Neural progenitor cell (in vitro differentiated cells): ENCODE results near the gene FAM120A. TPM values are rescaled to one million over a fixed set of nuclear protein-coding genes. Genes with fewer than 3 reads are reported as not detected.

Experiments used
- DNase-seq: peaks from one replicate; pipeline ENCODE4 v3.0.0-alpha.2; 2016; ENCODE audit warnings: low spot score
- H2AFZ ChIP-seq: fragments of 200-600 bp; sonication (generic); replicated peaks from 2 replicates; pipeline ENCODE4 v1.6.1; 2016; ENCODE audit warnings: antibody characterized with exemption
- H3F3A ChIP-seq: fragments of 200-600 bp; sonication (generic); 2 replicates; pipeline ENCODE4 v1.6.1; 2016; ENCODE audit warnings: antibody characterized with exemption, low read depth
- H3K27ac ChIP-seq: fragments of 200-600 bp; sonication (generic); 2 replicates; pipeline ENCODE4 v1.5.1; 2016; ENCODE audit warnings: mild to moderate bottlenecking
- H3K27me3 ChIP-seq: fragments of 200-600 bp; sonication (generic); 2 replicates; pipeline ENCODE4 v1.6.1; 2016; ENCODE audit warnings: mild to moderate bottlenecking, moderate library complexity
- H3K36me3 ChIP-seq: fragments of 200-600 bp; sonication (generic); 2 replicates; pipeline ENCODE4 v1.5.1; 2016
- H3K4me1 ChIP-seq: fragments of 200-600 bp; sonication (generic); 2 replicates; pipeline ENCODE4 v1.6.1; 2016; ENCODE audit warnings: mixed run types
- H3K4me2 ChIP-seq: fragments of 200-600 bp; sonication (generic); 2 replicates; pipeline ENCODE4 v1.6.1; 2016
- H3K4me3 ChIP-seq: fragments of 200-600 bp; sonication (generic); 2 replicates; pipeline ENCODE4 v1.5.1; 2016
- H3K79me2 ChIP-seq: fragments of 200-600 bp; sonication (generic); 2 replicates; pipeline ENCODE4 v1.6.1; 2016; ENCODE audit warnings: low read depth
- H3K9ac ChIP-seq: fragments of 200-600 bp; sonication (generic); 2 replicates; pipeline ENCODE4 v1.6.1; 2016
- H3K9me3 ChIP-seq: fragments of 200-600 bp; sonication (generic); 2 replicates; pipeline ENCODE4 v1.5.1; 2016; ENCODE audit warnings: low read depth
- H4K20me1 ChIP-seq: fragments of 200-600 bp; sonication (generic); 2 replicates; pipeline ENCODE4 v1.6.1; 2016; ENCODE audit warnings: low read depth
- H3K27ac Mint-ChIP-seq: 3 replicates; pipeline ENCODE4 v1.8.0; 2021; ENCODE audit warnings: mixed read lengths
- H3K27me3 Mint-ChIP-seq: 2 replicates; pipeline ENCODE4 v1.8.0; 2022; ENCODE audit warnings: low read depth, mild to moderate bottlenecking, inconsistent platforms, moderate library complexity, mixed read lengths; ENCODE audit not compliant: insufficient read depth
- H3K36me3 Mint-ChIP-seq: 3 replicates; pipeline ENCODE4 v1.8.0; 2021; ENCODE audit warnings: mixed read lengths
- H3K4me1 Mint-ChIP-seq: 3 replicates; pipeline ENCODE4 v1.8.0; 2021; ENCODE audit warnings: mixed read lengths
- H3K4me3 Mint-ChIP-seq: 3 replicates; pipeline ENCODE4 v1.8.0; 2021; ENCODE audit warnings: mild to moderate bottlenecking, moderate library complexity, mixed read lengths
- H3K9me3 Mint-ChIP-seq: 3 replicates; pipeline ENCODE4 v1.8.0; 2020; ENCODE audit warnings: mixed read lengths
- EZH2 ChIP-seq: fragments of 200-600 bp; sonication (generic); IDR thresholded peaks from 2 replicates; pipeline ENCODE4 v1.6.1; 2017; ENCODE audit warnings: antibody characterized with exemption, mild to moderate bottlenecking, moderate library complexity
- EZH2phosphoT487 ChIP-seq: fragments of 200-600 bp; sonication (generic); IDR thresholded peaks from 2 replicates; pipeline ENCODE4 v1.6.1; 2017; ENCODE audit warnings: antibody characterized with exemption
- total RNA-seq: library from RNA; depleted of rRNA; stranded (reverse); fragments of >200 nt; gene quantifications from 2 replicates; pipeline ENCODE4 v1.2.3, GENCODE V29; 2015; ENCODE audit warnings: low replicate concordance
- TF ChIP-seq, protein P1 (sequence below): fragments of 200-600 bp; sonication (generic); IDR thresholded peaks from 2 replicates; pipeline ENCODE4 v1.5.1; 2017; ENCODE audit warnings: antibody characterized with exemption, mild to moderate bottlenecking

The FAM120A gene
- total RNA-seq, 1 donor from 2014 or later = 17.2 TPM

DNA sequence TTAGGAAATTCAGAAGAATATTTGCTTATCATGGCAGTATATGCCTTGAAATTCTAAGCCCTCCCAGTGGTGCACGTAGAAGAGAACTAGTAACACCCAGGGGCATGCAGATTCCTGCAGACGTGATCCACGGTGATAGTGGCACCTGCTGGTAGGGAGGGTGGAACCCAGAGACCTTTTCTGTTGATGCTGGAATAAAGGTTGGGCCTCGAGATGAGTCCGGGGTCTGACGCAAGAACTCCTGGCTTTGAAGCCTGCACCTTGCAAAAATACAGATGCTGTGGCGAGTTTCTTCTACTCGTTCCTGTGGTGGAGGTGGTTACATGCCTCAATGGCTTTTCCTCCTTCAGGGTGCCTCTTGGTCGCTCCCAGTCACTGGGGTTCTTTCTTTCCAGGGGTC is 85.4 kb downstream of the FAM120A start:
- no peak overlapping the region for H3K4me3 ChIP-seq
- H3K27ac Mint-ChIP-seq = no peak overlapping the region
- peaks cover 22% of the 10 kb centered on the region for H3K36me3 Mint-ChIP-seq
- peak; percentile 12 for DNase-seq
- H3K27me3 ChIP-seq = no peaks in the 10 kb centered on the region
- no peaks in the 10 kb centered on the region for H3F3A ChIP-seq
- H3K4me1 Mint-ChIP-seq = no peaks in the 10 kb centered on the region
- H3K27ac ChIP-seq = no peak overlapping the region
- H3K36me3 ChIP-seq = no peaks in the 10 kb centered on the region
- H3K79me2 ChIP-seq = no peaks in the 10 kb centered on the region
- H2AFZ ChIP-seq = no peak overlapping the region
- H3K4me2 ChIP-seq = no peak overlapping the region
- no peak overlapping the region for H3K4me3 Mint-ChIP-seq
- no peaks in the 10 kb centered on the region for H3K9me3 ChIP-seq
- peaks cover 2% of the 10 kb centered on the region for H3K27me3 Mint-ChIP-seq
- TF ChIP-seq EZH2 (no peak), EZH2phosphoT487 (no peak)
- TF ChIP-seq, protein P1, sequence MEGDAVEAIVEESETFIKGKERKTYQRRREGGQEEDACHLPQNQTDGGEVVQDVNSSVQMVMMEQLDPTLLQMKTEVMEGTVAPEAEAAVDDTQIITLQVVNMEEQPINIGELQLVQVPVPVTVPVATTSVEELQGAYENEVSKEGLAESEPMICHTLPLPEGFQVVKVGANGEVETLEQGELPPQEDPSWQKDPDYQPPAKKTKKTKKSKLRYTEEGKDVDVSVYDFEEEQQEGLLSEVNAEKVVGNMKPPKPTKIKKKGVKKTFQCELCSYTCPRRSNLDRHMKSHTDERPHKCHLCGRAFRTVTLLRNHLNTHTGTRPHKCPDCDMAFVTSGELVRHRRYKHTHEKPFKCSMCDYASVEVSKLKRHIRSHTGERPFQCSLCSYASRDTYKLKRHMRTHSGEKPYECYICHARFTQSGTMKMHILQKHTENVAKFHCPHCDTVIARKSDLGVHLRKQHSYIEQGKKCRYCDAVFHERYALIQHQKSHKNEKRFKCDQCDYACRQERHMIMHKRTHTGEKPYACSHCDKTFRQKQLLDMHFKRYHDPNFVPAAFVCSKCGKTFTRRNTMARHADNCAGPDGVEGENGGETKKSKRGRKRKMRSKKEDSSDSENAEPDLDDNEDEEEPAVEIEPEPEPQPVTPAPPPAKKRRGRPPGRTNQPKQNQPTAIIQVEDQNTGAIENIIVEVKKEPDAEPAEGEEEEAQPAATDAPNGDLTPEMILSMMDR = no peak
- H4K20me1 ChIP-seq = no peaks in the 10 kb centered on the region
- no peaks in the 10 kb centered on the region for H3K4me1 ChIP-seq
- no peak overlapping the region for H3K9ac ChIP-seq
- H3K9me3 Mint-ChIP-seq = no peaks in the 10 kb centered on the region

DNA sequence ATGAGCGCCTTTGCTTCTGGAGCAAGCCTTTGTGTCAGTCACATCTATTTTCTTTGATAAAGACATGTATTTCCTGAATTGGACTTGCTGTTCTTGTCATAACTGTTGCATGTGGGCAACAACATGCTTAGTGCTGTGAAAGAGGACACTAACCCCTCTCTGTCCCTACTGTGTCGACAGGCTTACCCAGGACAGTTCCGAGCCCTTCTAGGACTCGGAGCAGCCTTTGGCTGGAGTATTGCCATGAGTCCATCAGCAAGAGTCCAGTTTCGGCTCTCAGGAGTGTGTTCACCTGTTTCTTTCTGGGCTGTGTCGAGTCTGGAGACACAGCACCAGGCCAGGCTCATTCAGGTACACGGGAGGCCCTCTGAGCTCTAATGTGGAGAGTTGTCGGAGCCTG is 88.8 kb downstream of the FAM120A start:
- peaks cover 2% of the 10 kb centered on the region for H3K27me3 Mint-ChIP-seq
- H3K9me3 Mint-ChIP-seq = no peaks in the 10 kb centered on the region
- H3K27ac Mint-ChIP-seq = no peak overlapping the region
- no peak overlapping the region for H3K4me3 ChIP-seq
- no peak overlapping the region for H3K4me3 Mint-ChIP-seq
- H3K4me1 Mint-ChIP-seq = no peaks in the 10 kb centered on the region
- no peaks in the 10 kb centered on the region for H3K36me3 ChIP-seq
- H3K79me2 ChIP-seq = no peaks in the 10 kb centered on the region
- no peaks in the 10 kb centered on the region for H3K27me3 ChIP-seq
- no peaks in the 10 kb centered on the region for H4K20me1 ChIP-seq
- no peak overlapping the region for H3K9ac ChIP-seq
- DNase-seq = no peak
- H3K4me1 ChIP-seq = no peaks in the 10 kb centered on the region
- peaks cover 15% of the 10 kb centered on the region for H3K36me3 Mint-ChIP-seq
- H3K9me3 ChIP-seq = no peaks in the 10 kb centered on the region
- H3K27ac ChIP-seq = no peak overlapping the region
- H2AFZ ChIP-seq = no peak overlapping the region
- H3F3A ChIP-seq = no peaks in the 10 kb centered on the region
- H3K4me2 ChIP-seq = no peak overlapping the region
- TF ChIP-seq, protein P1 = no peak
- no peak for TF ChIP-seq EZH2phosphoT487
- TF ChIP-seq EZH2 = no peak

DNA sequence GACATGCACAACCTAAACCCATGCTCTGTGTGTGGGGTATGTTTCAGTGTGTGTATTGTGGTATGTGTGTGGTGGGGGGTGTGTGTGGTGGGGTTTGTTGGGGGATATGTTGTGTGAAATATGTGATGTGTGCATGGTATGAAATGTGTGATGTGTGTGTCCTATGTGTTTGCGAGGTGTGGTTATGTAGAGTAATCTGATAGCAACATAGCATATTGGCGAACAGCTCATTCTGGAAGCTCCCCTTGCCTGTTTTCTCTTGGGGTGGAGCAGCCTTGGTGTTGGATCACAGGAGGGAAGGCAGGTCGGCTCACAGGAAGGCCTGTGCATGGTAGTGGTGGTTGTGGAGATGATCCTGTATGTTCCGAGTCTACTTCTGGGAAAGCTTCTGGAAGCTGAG is 89.5 kb downstream of the FAM120A start:
- Histone ChIP-seq H3K4me3 (no peak overlapping the region), H3K79me2 (no peaks in the 10 kb centered on the region), H2AFZ (no peak overlapping the region), H3K4me1 (peaks cover 2% of the 10 kb centered on the region), H3K9ac (no peak overlapping the region), H4K20me1 (no peaks in the 10 kb centered on the region), H3K36me3 (no peaks in the 10 kb centered on the region), H3K27me3 (no peaks in the 10 kb centered on the region), H3K27ac (no peak overlapping the region), H3K9me3 (no peaks in the 10 kb centered on the region), H3F3A (no peaks in the 10 kb centered on the region), H3K4me2 (no peak overlapping the region)
- Mint-ChIP-seq H3K36me3 (peaks cover 17% of the 10 kb centered on the region), H3K27me3 (peaks cover 2% of the 10 kb centered on the region), H3K27ac (peak overlapping the region; percentile 70), H3K4me1 (no peaks in the 10 kb centered on the region), H3K4me3 (no peak overlapping the region), H3K9me3 (no peaks in the 10 kb centered on the region)
- DNase-seq = no peak
- TF ChIP-seq EZH2phosphoT487 = no peak
- no peak for TF ChIP-seq EZH2
- TF ChIP-seq, protein P1 = no peak
